ENCODE results near the gene ARHGEF3. TPM values are rescaled to one million over a fixed set of nuclear protein-coding genes. Genes with fewer than 3 reads are reported as not detected.
A peak's percentile ranks its signal among the peaks of the same experiment; 100 is the strongest.

Gene ARHGEF3
- total RNA-seq, 1 donor from 2014 or later = 12.1 TPM

DNA sequence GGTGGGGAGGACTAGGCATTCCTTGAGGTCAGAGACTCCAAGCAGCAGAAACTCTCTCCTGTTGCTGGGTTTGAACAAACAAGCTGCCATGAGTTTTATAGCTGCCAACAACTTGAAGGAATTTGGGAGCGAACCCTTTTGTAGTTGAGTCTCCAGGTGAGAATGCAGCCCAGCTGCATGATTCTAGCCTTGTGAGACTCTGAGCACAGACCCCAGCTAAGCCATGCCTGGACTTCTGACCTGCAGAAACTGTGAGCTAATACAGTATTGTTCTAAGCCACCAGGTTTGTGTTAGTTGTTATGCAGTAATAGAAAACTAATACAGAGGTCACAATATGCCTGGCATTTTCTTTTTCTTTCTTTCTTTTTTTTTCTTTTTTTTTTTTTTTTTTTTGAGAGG lies 112.4 kb downstream of the ARHGEF3 start:
- FAIRE-seq (no peak), DNase-seq (ENCODE audit: low read depth) (no peak)
- Histone ChIP-seq H3K4me3 (ENCODE audit: low read depth, low read length) (no peak overlapping the region), H3K36me3 (ENCODE audit: control insufficient read depth, insufficient read depth, low read length) (no peaks in the 10 kb centered on the region), H3K27me3 (ENCODE audit: control insufficient read depth, insufficient read depth, low read length) (no peaks in the 10 kb centered on the region)
- TF ChIP-seq, protein P1, sequence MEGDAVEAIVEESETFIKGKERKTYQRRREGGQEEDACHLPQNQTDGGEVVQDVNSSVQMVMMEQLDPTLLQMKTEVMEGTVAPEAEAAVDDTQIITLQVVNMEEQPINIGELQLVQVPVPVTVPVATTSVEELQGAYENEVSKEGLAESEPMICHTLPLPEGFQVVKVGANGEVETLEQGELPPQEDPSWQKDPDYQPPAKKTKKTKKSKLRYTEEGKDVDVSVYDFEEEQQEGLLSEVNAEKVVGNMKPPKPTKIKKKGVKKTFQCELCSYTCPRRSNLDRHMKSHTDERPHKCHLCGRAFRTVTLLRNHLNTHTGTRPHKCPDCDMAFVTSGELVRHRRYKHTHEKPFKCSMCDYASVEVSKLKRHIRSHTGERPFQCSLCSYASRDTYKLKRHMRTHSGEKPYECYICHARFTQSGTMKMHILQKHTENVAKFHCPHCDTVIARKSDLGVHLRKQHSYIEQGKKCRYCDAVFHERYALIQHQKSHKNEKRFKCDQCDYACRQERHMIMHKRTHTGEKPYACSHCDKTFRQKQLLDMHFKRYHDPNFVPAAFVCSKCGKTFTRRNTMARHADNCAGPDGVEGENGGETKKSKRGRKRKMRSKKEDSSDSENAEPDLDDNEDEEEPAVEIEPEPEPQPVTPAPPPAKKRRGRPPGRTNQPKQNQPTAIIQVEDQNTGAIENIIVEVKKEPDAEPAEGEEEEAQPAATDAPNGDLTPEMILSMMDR (IDR thresholded peaks at IDR 0.05; ENCODE audit: insufficient read depth, low read length, severe bottlenecking) = no peak

DNA sequence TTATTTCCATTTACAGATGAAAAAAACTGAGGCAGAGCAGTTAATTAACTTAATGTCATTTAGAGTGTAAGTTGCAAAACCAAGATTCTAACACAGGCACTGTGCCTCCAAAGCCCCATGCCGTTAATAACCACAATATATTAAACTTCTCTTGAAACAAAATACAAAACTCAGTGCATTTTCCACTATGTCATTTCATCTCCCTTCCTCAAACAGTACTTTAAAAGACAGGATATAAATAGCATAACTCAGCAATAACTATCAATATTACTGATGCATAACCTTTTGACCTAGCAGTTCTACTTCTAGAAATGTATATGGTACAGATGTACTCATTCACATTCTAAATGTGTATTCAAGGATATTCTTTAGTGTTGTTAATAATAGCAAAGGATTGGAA lies 113.6 kb downstream of the ARHGEF3 start:
- no peak for FAIRE-seq
- TF ChIP-seq, protein P1 (IDR thresholded peaks at IDR 0.05; ENCODE audit: insufficient read depth, low read length, severe bottlenecking) = no peak
- DNase-seq (ENCODE audit: low read depth) = no peak
- H3K27me3 ChIP-seq (ENCODE audit: control insufficient read depth, insufficient read depth, low read length) = no peaks in the 10 kb centered on the region
- no peak overlapping the region for H3K4me3 ChIP-seq (ENCODE audit: low read depth, low read length)
- H3K36me3 ChIP-seq (ENCODE audit: control insufficient read depth, insufficient read depth, low read length) = no peaks in the 10 kb centered on the region

DNA sequence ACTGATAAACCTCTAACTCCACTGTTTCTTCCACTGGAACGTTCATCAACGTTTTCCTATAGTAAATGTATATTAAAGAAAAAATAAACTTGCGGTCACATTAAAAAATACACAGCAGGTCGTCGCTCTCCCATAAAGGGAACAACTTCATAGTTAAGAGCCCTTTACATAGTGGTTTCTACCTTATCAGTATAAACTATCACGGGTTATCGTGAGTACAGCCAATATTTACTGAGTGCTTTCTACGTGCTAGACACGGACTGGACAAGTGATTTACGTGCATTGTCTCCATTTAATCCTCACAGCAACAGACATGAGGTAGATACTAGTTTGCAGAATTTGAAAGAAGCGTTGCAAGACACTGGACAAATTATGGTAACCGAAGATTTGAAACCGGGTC lies 117.7 kb downstream of the ARHGEF3 start:
- TF ChIP-seq, protein P1 (IDR thresholded peaks at IDR 0.05; ENCODE audit: insufficient read depth, low read length, severe bottlenecking) = no peak
- DNase-seq (ENCODE audit: low read depth) (no peak), FAIRE-seq (no peak)
- Histone ChIP-seq H3K27me3 (ENCODE audit: control insufficient read depth, insufficient read depth, low read length) (no peaks in the 10 kb centered on the region), H3K4me3 (ENCODE audit: low read depth, low read length) (no peak overlapping the region), H3K36me3 (ENCODE audit: control insufficient read depth, insufficient read depth, low read length) (no peaks in the 10 kb centered on the region)

DNA sequence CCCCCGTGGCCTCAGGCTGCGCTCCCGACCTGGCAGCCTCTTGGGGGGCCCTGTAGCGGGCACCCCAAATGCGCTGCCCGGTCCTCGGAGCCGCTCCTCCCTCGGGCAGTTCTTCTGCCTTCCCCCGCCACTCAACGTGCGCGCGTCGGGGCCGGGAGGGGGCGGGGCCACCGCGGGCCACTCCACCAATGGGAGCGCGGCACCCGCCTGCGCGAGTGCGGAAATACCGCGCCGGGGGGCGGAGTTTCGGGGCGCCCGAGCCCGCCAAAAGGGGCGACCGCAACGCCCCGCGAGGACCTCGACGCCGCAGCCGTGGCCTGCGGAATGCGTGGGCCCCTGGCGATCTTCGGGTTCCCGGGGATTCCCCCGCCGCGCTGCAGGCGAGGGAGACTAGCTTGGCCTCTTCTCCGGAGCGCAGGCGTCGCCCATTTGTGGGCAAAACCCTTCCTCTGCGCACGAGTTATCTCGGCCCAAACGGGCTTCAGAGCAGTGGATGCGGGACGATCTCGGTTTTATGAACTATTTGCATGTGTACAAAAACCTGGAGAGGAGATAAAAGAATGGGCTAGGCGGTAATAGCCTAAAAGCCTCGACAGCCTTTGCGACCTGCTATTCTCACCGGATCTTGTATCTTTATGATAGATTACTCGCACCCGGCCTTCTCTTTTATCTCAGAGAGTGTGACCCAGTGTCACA lies 118.5 kb downstream of the ARHGEF3 start, which contains the start of gene TASOR:
Gene TASOR (minus strand): TSS at position 144 of the 696 bp plus-strand sequence. CDS start 259 bp downstream, outside the sequence.
- no peak for FAIRE-seq
- Histone ChIP-seq H3K27me3 (ENCODE audit: control insufficient read depth, insufficient read depth, low read length) (no peaks in the 10 kb centered on the region), H3K36me3 (ENCODE audit: control insufficient read depth, insufficient read depth, low read length) (no peaks in the 10 kb centered on the region), H3K4me3 (ENCODE audit: low read depth, low read length) (peak within 1 kb of the TSS; percentile 93)
- TF ChIP-seq, protein P1 (IDR thresholded peaks at IDR 0.05; ENCODE audit: insufficient read depth, low read length, severe bottlenecking) = no peak
- DNase-seq (ENCODE audit: low read depth) = peak; percentile 28

DNA sequence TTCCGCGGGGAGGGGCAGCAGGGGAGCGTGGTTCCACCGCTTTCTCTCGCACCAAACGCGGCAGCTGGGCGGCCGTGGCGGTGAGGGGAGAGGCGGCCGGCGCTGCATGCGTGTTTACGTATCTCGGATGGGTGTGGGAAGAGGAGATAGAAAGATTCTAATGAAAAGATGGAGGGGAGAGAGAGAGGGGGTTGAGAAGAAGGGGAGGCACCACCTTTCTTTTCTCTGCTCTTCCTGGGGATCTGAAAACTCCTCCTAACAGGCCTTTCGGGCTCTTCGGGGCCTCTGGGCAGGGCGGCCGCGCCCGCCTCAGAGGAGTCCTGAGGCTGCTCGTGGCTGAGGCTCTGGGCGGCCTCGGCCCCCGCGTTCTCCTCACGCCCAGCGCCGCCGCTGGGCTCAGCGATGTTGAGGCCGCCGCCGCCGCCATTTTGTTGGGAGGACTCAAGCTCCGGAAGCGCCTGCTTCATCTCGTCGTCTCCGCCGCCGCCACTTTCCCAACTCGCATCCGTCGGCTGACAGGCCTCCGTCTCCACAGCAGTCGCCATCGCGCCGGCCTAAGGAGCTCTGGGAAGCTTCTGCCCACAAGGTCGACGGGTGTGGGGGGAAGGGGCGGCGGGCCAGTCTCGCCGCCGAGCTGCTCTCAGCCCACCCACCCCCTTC lies 119.2 kb downstream of the ARHGEF3 start:
- FAIRE-seq (no peak), DNase-seq (ENCODE audit: low read depth) (peak; percentile 48)
- H3K4me3 ChIP-seq (ENCODE audit: low read depth, low read length) = peak overlapping the region; percentile 93
- H3K27me3 ChIP-seq (ENCODE audit: control insufficient read depth, insufficient read depth, low read length) = no peaks in the 10 kb centered on the region
- TF ChIP-seq, protein P1 (IDR thresholded peaks at IDR 0.05; ENCODE audit: insufficient read depth, low read length, severe bottlenecking) = no peak
- H3K36me3 ChIP-seq (ENCODE audit: control insufficient read depth, insufficient read depth, low read length) = no peaks in the 10 kb centered on the region
